NOMO-1 (cell line): ENCODE data around the gene ZNF524.
A peak's percentile ranks its signal among the peaks of the same experiment; 100 is the strongest.

ENCODE experiments used
- DNase-seq, 2 experiments: peaks; one replicate each; lab custom pipeline; 2025; ENCODE audit not compliant: unreplicated experiment in 2 of 2; lab: John Stamatoyannopoulos, UW

The ZNF524 gene

GRCh38 chr19:55601084-55601483, 996 bp downstream of the ZNF524 start:
- no peak for DNase-seq

- DNase-seq = no peak
These were observed 2.3 kb downstream of the ZNF524 start for GRCh38 chr19:55602104-55603001.

GRCh38 chr19:55603115-55603514, 3.0 kb downstream of the ZNF524 start:
- no peak for DNase-seq

- DNase-seq = no peak
These were observed 3.6 kb downstream of the ZNF524 start for GRCh38 chr19:55603581-55604292.

GRCh38 chr19:55605207-55605636, 5.1 kb downstream of the ZNF524 start:
- peak; percentile 88 to 89 for DNase-seq

GRCh38 chr19:55605637-55606470, 5.8 kb downstream of the ZNF524 start, which contains the start of gene ZNF865:
Gene ZNF865, plus strand, starts transcription at chr19:55605647. Its CDS starts 7,972 bp downstream, at chr19:55613619.
- DNase-seq = peak; percentile 67 to 75

GRCh38 chr19:55606471-55606787, 6.3 kb downstream of the ZNF524 start:
- DNase-seq = no peak

GRCh38 chr19:55606817-55607216, 6.7 kb downstream of the ZNF524 start:
- no peak for DNase-seq

- no peak for DNase-seq
These were observed 9.2 kb downstream of the ZNF524 start for GRCh38 chr19:55609326-55609725.

GRCh38 chr19:55611300-55611982, 11.4 kb downstream of the ZNF524 start:
- DNase-seq = no peak

GRCh38 chr19:55611983-55612645, 12.0 kb downstream of the ZNF524 start:
- peak in 1 of 2 experiments; percentile 36 for DNase-seq

GRCh38 chr19:55613396-55613795, 13.3 kb downstream of the ZNF524 start:
- DNase-seq = no peak

GRCh38 chr19:55613930-55614710, 14.0 kb downstream of the ZNF524 start:
- no peak for DNase-seq

GRCh38 chr19:55614711-55615542, 14.8 kb downstream of the ZNF524 start:
- no peak for DNase-seq

- no peak for DNase-seq
These were observed 15.7 kb downstream of the ZNF524 start for GRCh38 chr19:55615543-55616394.

GRCh38 chr19:55616395-55616875, 16.3 kb downstream of the ZNF524 start:
- DNase-seq = no peak

- DNase-seq = no peak
These were observed 17.3 kb downstream of the ZNF524 start for GRCh38 chr19:55617426-55617825.
